Measurements from ENCODE around the gene SIGMAR1.

The SIGMAR1 gene

DNA sequence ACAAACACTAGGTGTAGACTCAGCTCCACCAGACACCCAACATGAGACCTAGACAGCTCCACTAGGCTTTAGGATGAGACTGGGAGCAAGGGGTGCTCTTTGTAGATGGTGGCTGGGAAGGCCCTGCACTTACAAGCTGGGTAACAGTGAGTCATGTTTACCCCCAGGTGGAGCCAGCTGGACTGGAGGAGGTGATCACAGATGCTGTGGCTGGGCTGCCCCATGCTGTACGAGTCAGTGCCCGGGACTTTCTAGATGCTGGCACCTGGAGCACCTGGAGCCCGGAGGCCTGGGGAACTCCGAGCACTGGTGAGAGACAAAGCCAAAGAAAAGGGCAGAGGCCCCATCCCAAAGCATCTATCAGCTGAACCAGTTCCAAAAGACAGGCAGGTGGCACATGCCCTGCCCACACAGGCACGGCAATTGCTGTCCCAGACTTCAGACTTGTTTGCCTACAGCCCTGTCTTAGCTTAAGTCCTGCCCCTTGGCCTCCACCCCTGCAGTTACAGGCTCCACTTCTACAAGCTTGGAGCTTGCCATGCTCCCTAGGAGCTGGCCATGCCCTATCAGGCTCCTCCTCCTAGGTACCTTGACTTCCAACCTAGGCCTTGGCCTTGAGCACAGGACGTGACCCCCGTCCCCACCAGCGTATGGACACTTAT, 22.1 kb upstream of the SIGMAR1 start:
- Histone ChIP-seq H2AFZ (ENCODE audit: low read length) (no peak overlapping the region), H3K4me1 (ENCODE audit: insufficient read depth, low read length, severe bottlenecking) (peaks cover 3% of the 10 kb centered on the region), H3K4me3 (ENCODE audit: low read depth, low read length, poor library complexity, severe bottlenecking) (no peak overlapping the region), H3K27ac (ENCODE audit: low read depth, low read length, poor library complexity, severe bottlenecking) (no peak overlapping the region), H3K27me3 (ENCODE audit: insufficient read depth, low read length) (no peaks in the 10 kb centered on the region; the same call in 1 of the 2 replicates), H3K9ac (ENCODE audit: low read length) (no peak overlapping the region), H3K4me2 (ENCODE audit: low read length) (no peak overlapping the region), H3K36me3 (ENCODE audit: insufficient read depth, low read length) (no peaks in the 10 kb centered on the region), H3F3A (ENCODE audit: insufficient read depth, low read length) (0 out of 2 replicates have a peak, but pooled peaks cover 3% of the 10 kb centered on the region), H3K9me2 (ENCODE audit: low read depth, low read length) (no peaks in the 10 kb centered on the region), H4K20me1 (ENCODE audit: insufficient read depth, low read length) (no peaks in the 10 kb centered on the region), H3K9me3 (ENCODE audit: low read length) (no peaks in the 10 kb centered on the region), H3K79me2 (ENCODE audit: insufficient read depth, low read length) (no peaks in the 10 kb centered on the region)
- no peak for TF ChIP-seq EZH2 (IDR thresholded peaks at IDR 0.05; ENCODE audit: borderline replicate concordance, low read length)
- TF ChIP-seq CTCF (IDR thresholded peaks at IDR 0.05; ENCODE audit: low read length) = no peak

GRCh38 chr9:34658461-34658860, 20.9 kb upstream of the SIGMAR1 start:
- Histone ChIP-seq H3K9me2 (ENCODE audit: low read depth, low read length) (no peaks in the 10 kb centered on the region), H3F3A (ENCODE audit: insufficient read depth, low read length) (no peaks in the 10 kb centered on the region), H3K4me1 (ENCODE audit: insufficient read depth, low read length, severe bottlenecking) (no peaks in the 10 kb centered on the region), H3K4me2 (ENCODE audit: low read length) (no peak overlapping the region), H4K20me1 (ENCODE audit: insufficient read depth, low read length) (no peaks in the 10 kb centered on the region), H3K9ac (ENCODE audit: low read length) (no peak overlapping the region), H3K9me3 (ENCODE audit: low read length) (no peaks in the 10 kb centered on the region), H3K79me2 (ENCODE audit: insufficient read depth, low read length) (no peaks in the 10 kb centered on the region), H3K36me3 (ENCODE audit: insufficient read depth, low read length) (no peaks in the 10 kb centered on the region), H3K4me3 (ENCODE audit: low read depth, low read length, poor library complexity, severe bottlenecking) (no peak overlapping the region), H3K27ac (ENCODE audit: low read depth, low read length, poor library complexity, severe bottlenecking) (no peak overlapping the region), H3K27me3 (ENCODE audit: insufficient read depth, low read length) (no peaks in the 10 kb centered on the region; the same call in 1 of the 2 replicates), H2AFZ (ENCODE audit: low read length) (no peak overlapping the region)
- TF ChIP-seq CTCF (IDR thresholded peaks at IDR 0.05; ENCODE audit: low read length) (no peak), EZH2 (IDR thresholded peaks at IDR 0.05; ENCODE audit: borderline replicate concordance, low read length) (no peak)

DNA sequence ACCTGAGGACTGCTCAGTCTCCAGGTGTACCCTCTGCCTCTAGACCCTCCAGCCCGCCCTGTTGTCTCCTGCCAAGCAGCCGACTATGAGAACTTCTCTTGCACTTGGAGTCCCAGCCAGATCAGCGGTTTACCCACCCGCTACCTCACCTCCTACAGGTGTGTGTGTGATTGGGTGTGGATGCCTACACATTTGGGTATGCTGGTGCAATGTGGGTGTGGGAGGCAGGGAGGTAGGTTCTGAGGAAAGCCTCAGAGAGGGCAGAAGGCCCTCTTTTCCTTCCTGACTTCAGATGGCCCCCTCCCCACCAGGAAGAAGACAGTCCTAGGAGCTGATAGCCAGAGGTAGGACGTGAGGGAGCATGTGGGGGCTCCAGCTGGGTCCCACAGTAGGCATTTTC, 19.4 kb upstream of the SIGMAR1 start:
- Histone ChIP-seq H4K20me1 (ENCODE audit: insufficient read depth, low read length) (no peaks in the 10 kb centered on the region), H3K27ac (ENCODE audit: low read depth, low read length, poor library complexity, severe bottlenecking) (no peak overlapping the region), H3K4me2 (ENCODE audit: low read length) (no peak overlapping the region), H3K27me3 (ENCODE audit: insufficient read depth, low read length) (no peaks in the 10 kb centered on the region; the same call in 1 of the 2 replicates), H3K9ac (ENCODE audit: low read length) (no peak overlapping the region), H3K79me2 (ENCODE audit: insufficient read depth, low read length) (no peaks in the 10 kb centered on the region), H3K4me3 (ENCODE audit: low read depth, low read length, poor library complexity, severe bottlenecking) (no peak overlapping the region), H3K9me2 (ENCODE audit: low read depth, low read length) (no peaks in the 10 kb centered on the region), H3K36me3 (ENCODE audit: insufficient read depth, low read length) (no peaks in the 10 kb centered on the region), H3F3A (ENCODE audit: insufficient read depth, low read length) (no peaks in the 10 kb centered on the region), H2AFZ (ENCODE audit: low read length) (no peak overlapping the region), H3K9me3 (ENCODE audit: low read length) (no peaks in the 10 kb centered on the region), H3K4me1 (ENCODE audit: insufficient read depth, low read length, severe bottlenecking) (peaks cover 5% of the 10 kb centered on the region)
- TF ChIP-seq CTCF (IDR thresholded peaks at IDR 0.05; ENCODE audit: low read length) (no peak), EZH2 (IDR thresholded peaks at IDR 0.05; ENCODE audit: borderline replicate concordance, low read length) (no peak)
